VCaP (cell line): ENCODE measurements around the gene SLC25A13.

Source experiments
- H3K27ac ChIP-seq: fragments of 450-650 bp; 2 replicates; pipeline ENCODE4 v1.5.1; 2017
- TF ChIP-seq, protein P1 (sequence below): fragments of 450-650 bp; conservative IDR thresholded peaks from 2 replicates; pipeline ENCODE4 v1.5.1; 2017; ENCODE audit warnings: mild to moderate bottlenecking, moderate library complexity

Gene SLC25A13

DNA sequence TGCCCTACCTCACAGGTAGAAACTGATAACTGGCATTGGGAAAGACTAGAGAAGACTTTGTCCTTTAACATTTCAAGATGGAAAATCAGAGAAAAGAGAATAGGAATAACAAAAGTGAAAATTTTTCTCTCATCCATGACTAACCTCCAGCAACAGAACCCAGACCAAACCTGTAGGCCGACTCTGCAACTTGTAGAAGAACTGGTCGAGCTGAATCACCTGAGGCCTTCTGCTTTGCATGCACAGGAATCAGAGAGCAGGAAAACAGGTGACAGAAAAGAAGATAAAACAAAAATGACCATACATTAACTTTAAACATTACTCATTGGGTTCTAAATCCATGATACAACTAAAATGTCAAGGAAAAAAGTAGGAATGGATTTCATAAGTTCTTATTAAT lies 137.1 kb downstream of the SLC25A13 start:
- TF ChIP-seq, protein P1, sequence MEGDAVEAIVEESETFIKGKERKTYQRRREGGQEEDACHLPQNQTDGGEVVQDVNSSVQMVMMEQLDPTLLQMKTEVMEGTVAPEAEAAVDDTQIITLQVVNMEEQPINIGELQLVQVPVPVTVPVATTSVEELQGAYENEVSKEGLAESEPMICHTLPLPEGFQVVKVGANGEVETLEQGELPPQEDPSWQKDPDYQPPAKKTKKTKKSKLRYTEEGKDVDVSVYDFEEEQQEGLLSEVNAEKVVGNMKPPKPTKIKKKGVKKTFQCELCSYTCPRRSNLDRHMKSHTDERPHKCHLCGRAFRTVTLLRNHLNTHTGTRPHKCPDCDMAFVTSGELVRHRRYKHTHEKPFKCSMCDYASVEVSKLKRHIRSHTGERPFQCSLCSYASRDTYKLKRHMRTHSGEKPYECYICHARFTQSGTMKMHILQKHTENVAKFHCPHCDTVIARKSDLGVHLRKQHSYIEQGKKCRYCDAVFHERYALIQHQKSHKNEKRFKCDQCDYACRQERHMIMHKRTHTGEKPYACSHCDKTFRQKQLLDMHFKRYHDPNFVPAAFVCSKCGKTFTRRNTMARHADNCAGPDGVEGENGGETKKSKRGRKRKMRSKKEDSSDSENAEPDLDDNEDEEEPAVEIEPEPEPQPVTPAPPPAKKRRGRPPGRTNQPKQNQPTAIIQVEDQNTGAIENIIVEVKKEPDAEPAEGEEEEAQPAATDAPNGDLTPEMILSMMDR: no peak

DNA sequence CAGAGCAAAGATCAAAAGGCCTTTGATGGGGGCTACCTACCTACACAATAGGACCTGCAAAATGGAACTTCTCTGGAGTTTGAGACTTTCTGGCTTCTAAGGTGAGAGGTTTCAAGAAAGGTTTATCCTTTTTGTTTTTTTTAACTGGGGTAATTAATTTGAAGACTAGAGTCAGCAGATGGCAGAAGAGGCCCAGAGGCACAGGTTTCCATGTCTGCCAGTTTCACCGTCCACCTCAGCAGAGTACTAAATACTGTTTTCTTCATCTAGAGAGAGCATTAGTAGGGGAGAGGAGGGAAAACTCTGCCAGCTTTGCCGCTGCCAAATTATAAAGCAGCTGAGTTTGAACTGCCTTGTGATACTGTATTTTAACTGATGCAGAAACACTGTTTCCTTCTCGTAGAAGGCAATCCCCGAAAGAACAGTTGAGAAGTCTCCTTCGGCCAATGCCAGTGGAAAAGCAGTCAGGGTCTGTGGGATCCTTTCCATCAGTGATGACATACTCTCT lies 138.7 kb downstream of the SLC25A13 start:
- TF ChIP-seq, protein P1: peak; percentile 54
- H3K27ac ChIP-seq: no peak overlapping the region

More for the DNA sequence above, 137.1 kb downstream of the SLC25A13 start:
- no peak overlapping the region for H3K27ac ChIP-seq

DNA sequence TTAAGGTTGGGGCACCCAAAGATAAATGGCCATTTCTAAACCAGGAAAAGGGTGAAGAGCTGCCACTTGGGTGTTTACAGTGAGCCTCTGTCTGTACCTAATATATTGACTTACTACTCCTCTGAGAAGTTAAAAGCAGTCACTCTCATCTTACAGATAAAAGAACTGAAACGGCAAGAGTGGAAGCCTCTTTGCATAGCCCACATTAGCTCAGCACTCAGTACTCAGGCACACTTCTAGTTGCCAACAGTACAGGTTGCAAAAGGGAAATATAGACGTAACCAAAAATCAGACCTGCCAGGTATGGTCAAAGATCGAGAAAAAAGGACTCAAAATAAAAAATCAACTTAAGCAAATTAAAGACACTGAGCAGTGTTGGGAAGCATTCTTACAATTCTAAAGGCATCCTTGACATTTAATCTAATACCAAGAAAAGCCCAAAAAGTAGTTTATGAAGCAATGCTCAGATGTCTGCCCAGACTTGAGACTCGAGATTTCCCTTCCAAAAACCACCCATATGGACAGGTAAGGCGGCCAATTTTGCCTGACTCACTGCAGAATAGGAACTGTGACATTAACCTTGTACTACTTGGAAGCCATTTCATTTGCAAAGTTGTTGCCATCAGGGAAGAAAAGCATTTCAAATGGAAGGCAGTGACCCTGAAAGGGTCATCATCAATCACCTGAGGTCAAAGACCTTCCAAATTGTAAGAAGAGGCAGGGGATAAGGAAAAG lies 139.3 kb downstream of the SLC25A13 start:
- TF ChIP-seq, protein P1: no peak
- H3K27ac ChIP-seq: no peak overlapping the region

DNA sequence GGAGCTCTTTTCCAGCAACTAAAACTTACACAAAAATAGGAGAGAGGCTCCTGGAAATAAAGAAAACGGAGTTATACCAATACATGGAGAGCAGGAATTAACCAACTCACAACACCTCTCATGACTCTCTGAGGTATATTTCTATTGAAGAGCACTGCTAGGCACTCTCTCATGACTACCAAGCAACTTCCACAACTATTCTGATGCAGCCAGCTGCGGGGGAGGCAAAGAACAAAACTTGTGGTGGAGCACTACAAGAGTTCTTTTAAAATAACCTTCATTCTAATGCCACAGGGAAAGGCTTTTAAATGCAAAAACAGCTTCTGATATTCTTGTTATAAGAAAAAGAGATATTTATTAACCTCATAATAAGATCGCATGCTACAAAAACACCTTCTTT lies 140.7 kb downstream of the SLC25A13 start:
- H3K27ac ChIP-seq: no peak overlapping the region
- TF ChIP-seq, protein P1: no peak

DNA sequence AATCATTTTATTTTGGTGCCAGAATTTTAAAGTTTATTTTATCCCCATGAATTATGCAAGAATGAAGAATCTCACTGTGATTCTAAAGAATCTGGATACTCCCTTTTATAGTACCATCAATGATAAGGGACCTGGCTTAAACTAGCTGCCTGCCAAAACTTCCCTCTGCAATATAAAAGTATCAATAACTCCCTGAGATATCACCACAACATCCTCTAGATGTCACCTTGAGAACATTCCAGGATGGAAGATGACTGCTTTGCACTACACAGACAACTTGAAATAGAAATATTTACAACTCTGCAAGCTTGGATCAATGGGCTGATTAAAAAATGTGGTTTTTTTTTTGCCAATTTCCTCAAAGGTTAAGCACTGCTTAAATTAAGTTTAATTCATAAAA lies 142.1 kb downstream of the SLC25A13 start:
- TF ChIP-seq, protein P1: peak; percentile 59
- H3K27ac ChIP-seq: no peak overlapping the region

DNA sequence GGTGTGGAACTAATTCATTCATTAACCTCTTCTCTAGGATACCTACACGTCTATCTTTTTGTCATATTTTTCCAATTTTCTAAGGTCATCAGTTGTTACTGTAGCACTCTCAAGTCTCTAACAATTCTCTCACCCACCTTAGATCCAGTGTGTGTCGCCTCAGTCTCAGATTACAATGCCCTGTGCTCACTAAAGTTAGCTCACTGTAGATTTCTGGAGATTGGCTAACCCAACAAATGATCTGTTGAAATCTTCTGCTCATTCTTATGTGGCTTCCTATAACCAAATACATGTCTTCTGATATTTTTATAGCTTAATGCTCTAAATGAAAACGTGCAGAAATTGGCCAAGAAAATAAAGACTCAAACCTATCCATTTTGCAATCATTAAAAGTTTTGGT lies 142.6 kb downstream of the SLC25A13 start:
- no peak overlapping the region for H3K27ac ChIP-seq
- TF ChIP-seq, protein P1: no peak

DNA sequence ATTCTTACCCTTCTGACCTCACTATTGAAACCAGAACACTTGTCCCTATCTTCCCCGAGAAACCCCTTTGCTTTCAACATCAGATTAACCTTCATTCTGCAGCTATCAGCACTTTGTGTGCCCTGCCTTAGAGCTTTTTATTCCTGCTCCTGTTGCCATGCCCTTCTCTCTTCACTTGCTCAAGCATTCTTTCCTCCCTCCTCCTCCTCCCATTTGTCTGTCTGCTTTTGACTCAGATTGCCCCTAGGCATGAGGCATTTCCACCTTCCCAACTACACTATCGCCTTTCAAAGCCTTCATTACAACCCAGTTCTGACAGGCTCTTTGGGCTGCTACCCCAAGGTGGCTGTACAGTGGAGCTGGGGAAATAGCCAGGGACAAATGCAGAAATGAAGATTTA lies 143.3 kb downstream of the SLC25A13 start:
- TF ChIP-seq, protein P1: no peak
- no peak overlapping the region for H3K27ac ChIP-seq
